Memory B cell (primary cell): ENCODE measurements around the gene EXOSC5.
"Not testable (repeated sequence)": the region's sequence is repeated elsewhere in the genome, so short reads cannot be mapped to it uniquely, and the experiment has no call there.

Source experiments
- ATAC-seq: fragments of 150-1000 bp; cut with Tn5 transposase; 2 replicates; pipeline ENCODE4 v1.10.0; 2021; ENCODE audit warnings: low read depth, mild to moderate bottlenecking, moderate library complexity
- DNase-seq, 2 donors: peaks; one replicate each; pipeline ENCODE4 v3.0.0; 2022; ENCODE audit warnings: low spot score in 2 of 2
- H3K27ac Mint-ChIP-seq: one replicate; pipeline ENCODE4 v1.8.0; 2022; ENCODE audit warnings: mild to moderate bottlenecking, moderate library complexity, mixed read lengths
- H3K27me3 Mint-ChIP-seq: one replicate; pipeline ENCODE4 v1.8.0; 2022; ENCODE audit warnings: mixed read lengths
- H3K36me3 Mint-ChIP-seq: one replicate; pipeline ENCODE4 v1.8.0; 2022; ENCODE audit warnings: mild to moderate bottlenecking, mixed read lengths
- H3K4me1 Mint-ChIP-seq: one replicate; pipeline ENCODE4 v1.8.0; 2022; ENCODE audit warnings: mixed read lengths
- H3K4me3 Mint-ChIP-seq: one replicate; pipeline ENCODE4 v1.8.0; 2022; ENCODE audit warnings: mild to moderate bottlenecking, moderate library complexity, mixed read lengths
- H3K9me3 Mint-ChIP-seq: one replicate; pipeline ENCODE4 v1.8.0; 2022; ENCODE audit warnings: mixed read lengths

EXOSC5 gene

DNA sequence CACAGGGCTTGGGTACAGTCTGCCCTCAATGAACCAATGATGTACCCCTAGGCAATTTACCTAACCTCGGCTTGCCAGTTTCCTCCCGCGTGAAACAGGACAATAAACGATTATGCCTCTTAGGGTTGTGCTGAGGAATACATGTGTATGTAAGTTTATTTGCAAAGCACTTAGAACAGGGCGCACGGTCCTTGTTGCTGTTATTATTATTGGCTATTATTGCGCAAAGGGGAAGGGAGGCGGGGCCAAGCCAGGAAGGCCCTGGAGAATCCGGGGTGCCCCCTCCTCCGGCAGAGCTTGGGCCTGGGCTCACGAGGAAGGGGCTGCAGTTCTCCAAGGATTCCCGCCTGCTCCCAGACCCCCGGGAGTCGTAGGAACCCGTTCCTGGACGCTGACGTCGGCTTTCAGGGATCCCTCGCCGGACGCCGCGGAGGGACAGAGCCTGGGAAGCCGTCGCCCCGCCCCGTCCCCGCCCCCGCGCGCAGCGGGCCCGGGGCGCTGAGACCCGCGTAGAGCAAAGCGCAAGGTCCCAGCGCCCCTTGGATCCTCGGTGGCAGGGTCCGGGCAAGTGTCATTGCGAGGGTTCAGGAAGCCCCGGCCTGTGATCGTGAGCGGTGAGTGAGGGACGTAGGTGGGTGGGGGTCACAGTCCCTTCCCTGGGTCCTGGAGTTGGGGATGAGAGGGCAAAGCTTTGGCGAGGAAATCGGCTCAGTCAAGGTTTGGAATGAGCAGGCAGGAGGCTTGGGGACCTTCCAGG is 20.7 kb downstream of the EXOSC5 start, which contains the start of gene TMEM91:
Gene TMEM91 (plus strand): TSS at position 293 of the 757 bp plus-strand sequence. CDS start 1,777 bp downstream, outside the sequence.
- Mint-ChIP-seq H3K4me3 (peak within 1 kb of the TSS; percentile 73), H3K36me3 (peaks cover 1% of the 10 kb centered on the region), H3K4me1 (peaks cover 17% of the 10 kb centered on the region), H3K27ac (no peak within 1 kb of the TSS), H3K27me3 (peaks cover 2% of the 10 kb centered on the region), H3K9me3 (no peaks in the 10 kb centered on the region)
- DNase-seq = no peak
- ATAC-seq = peak; percentile 30

DNA sequence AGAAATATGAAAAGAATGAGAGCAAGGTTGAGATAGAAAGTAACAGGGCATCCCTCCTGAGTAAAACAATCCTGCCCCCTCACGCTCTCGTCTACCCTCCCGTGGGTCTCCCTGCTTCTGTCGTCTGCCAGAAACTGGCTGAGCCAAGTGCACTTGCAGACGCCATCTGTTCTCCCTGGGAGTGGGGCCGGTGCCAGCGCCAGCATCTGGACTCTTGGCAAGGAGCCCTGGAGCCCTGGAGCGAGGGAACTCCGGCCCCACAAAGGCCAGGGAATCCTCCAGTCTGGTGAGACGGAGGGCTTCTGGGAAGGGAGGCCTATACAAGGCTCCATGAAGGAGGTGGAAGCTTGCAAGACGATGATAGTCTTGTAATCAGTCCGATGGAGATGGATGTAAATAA is 23.2 kb downstream of the EXOSC5 start:
- Mint-ChIP-seq H3K36me3 (peaks cover 4% of the 10 kb centered on the region), H3K4me1 (peaks cover 19% of the 10 kb centered on the region), H3K27ac (no peak overlapping the region), H3K27me3 (peaks cover 2% of the 10 kb centered on the region), H3K4me3 (no peak overlapping the region), H3K9me3 (no peaks in the 10 kb centered on the region)
- DNase-seq (no peak), ATAC-seq (no peak)

- no peaks in the 10 kb centered on the region for H3K9me3 Mint-ChIP-seq
- ATAC-seq (no peak), DNase-seq (no peak)
- peaks cover 2% of the 10 kb centered on the region for H3K27me3 Mint-ChIP-seq
- no peak overlapping the region for H3K27ac Mint-ChIP-seq
- peaks cover 15% of the 10 kb centered on the region for H3K4me1 Mint-ChIP-seq
- H3K4me3 Mint-ChIP-seq = no peak overlapping the region
- H3K36me3 Mint-ChIP-seq = peaks cover 3% of the 10 kb centered on the region
Observed at GRCh38 chr19:41372501-41372900, 24.7 kb downstream of the EXOSC5 start.

DNA sequence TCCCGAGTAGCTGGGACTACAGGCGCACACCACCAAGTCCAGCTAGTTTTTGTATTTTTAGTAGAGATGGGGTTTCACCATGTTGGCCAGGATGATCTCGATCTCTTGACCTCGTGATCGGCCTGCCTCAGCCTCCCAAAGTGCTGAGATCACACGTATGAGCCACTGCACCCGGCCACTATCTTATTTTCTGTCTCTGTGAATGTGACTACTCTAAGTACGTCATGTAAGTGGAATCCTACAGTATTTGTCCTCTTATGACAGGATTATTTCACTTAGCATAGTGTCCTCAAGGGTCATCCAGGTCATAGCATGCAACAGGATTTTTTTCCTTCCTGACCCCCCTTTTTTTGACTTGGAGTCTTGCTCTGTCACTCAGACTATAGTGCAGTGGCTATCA is 25.6 kb downstream of the EXOSC5 start:
- Mint-ChIP-seq H3K27me3 (peaks cover 2% of the 10 kb centered on the region), H3K4me1 (peaks cover 7% of the 10 kb centered on the region), H3K36me3 (peaks cover 3% of the 10 kb centered on the region), H3K9me3 (no peaks in the 10 kb centered on the region), H3K27ac (no peak overlapping the region), H3K4me3 (no peak overlapping the region)
- ATAC-seq (no peak), DNase-seq (no peak)

- H3K4me1 Mint-ChIP-seq, DNase-seq, H3K4me3 Mint-ChIP-seq, H3K36me3 Mint-ChIP-seq, H3K27ac Mint-ChIP-seq, H3K27me3 Mint-ChIP-seq, H3K9me3 Mint-ChIP-seq, ATAC-seq: not testable (repeated sequence)
Observed at GRCh38 chr19:41371119-41371518, 26.0 kb downstream of the EXOSC5 start.

DNA sequence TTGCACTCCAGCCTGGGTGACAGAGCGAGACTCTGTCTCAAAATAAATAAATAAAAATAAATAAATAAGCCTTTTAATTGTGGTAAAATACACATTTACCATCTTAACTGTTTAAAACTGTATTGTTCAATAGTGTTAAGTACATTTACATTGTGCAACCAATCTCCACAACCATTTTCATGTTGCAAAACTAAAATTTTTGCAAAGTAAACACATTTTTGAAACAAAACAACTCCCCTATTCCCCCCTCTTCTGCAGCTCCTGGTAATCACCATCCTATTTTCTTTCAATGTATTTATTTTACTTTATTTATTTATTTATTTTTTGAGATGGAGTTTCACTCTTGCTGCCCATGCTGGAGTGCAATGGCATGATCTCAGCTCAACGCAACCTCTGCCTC is 27.4 kb downstream of the EXOSC5 start:
- Mint-ChIP-seq H3K4me3 (no peak overlapping the region), H3K4me1 (peaks cover 3% of the 10 kb centered on the region), H3K27me3 (no peaks in the 10 kb centered on the region), H3K36me3 (peaks cover 3% of the 10 kb centered on the region), H3K9me3 (no peaks in the 10 kb centered on the region), H3K27ac (no peak overlapping the region)
- ATAC-seq (no peak), DNase-seq (no peak)

DNA sequence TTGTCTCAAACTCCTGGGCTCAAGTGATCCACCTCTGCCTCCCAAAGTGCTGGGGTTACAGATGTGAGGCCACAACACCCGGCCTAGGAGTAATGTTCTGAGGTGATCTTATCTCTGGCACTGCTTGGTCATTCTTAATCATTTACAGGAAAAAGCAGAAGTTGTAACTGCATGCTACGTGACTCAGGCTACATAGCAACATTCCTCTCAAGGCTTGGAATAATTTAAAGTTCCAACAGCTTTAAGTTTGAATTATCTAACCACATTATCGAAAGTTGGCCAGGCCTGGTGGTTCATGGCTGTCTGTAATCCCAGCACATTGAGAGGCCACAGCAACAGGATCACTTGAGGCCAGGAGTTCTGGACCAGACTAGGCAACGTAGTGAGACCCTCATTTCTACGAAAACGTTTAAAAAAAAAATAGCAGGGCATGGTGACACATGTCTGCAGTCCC is 29.3 kb downstream of the EXOSC5 start:
- Mint-ChIP-seq H3K27ac (no peak overlapping the region), H3K9me3 (no peaks in the 10 kb centered on the region), H3K27me3 (no peaks in the 10 kb centered on the region), H3K4me1 (peaks cover 11% of the 10 kb centered on the region), H3K36me3 (peaks cover 3% of the 10 kb centered on the region), H3K4me3 (no peak overlapping the region)
- no peak for DNase-seq
- ATAC-seq = no peak

DNA sequence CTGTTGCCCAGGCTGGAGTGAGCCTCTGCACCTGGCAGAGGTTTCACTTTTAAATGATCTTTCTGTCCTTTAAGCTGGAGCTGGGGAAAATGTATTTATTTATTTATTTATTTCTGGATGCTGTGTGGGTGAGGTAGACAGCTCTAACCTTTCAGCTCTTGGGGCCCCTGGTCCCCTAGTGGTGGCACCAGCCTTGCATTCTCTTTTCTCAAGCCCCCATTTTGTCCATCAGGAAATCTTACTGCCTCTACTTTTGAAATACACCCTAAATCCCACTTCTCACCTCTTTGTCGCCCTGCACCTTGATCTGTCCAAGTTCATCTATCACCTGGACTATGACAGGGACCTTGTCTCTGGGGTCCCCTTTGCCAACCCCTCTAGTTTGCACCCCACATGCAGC is 31.1 kb downstream of the EXOSC5 start:
- Mint-ChIP-seq H3K9me3 (no peaks in the 10 kb centered on the region), H3K4me3 (no peak overlapping the region), H3K36me3 (no peaks in the 10 kb centered on the region), H3K4me1 (peaks cover 12% of the 10 kb centered on the region), H3K27me3 (no peaks in the 10 kb centered on the region), H3K27ac (no peak overlapping the region)
- DNase-seq (no peak), ATAC-seq (no peak)

DNA sequence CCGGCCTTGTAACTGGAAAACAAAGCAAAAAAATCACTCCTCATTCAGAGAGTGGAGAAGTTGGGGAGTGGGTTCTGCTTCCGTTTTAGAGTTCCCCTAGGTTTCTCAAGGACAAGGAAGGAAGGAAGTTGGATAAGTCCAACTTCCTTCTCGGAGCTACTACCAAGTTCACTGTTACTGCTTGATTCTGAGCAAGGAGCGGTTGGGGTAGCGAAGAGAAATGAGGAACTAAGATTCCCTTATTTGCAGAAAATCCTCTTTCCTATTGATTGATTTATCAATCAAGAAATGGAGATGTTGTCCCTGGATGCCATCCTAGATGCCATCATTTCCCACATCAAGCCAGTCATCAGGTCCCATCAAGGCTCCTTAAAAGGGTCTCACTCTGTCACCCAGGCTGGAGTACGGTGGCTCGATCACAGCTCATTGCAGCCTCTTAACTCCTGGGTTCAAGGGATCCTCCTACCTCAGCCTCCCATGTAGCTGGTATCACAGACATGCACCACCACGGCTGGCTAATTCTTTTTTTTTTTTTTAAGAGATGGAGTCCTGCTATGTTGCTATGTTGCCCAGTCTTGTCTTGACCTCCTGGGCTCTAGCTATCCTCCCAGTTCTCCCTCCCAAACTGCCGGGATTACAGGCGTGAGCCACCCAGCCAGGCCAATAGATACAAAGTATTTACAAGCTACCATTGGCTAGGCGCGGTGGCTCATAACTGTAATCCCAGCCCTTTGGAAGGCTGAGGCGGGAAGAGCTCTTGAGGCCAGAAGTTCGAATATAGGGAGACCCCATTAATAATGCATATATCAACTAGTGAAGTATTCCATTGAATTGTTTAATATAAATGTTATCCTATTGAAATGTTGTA is 32.4 kb downstream of the EXOSC5 start:
- DNase-seq = no peak
- no peaks in the 10 kb centered on the region for H3K36me3 Mint-ChIP-seq
- no peak for ATAC-seq
- no peaks in the 10 kb centered on the region for H3K9me3 Mint-ChIP-seq
- peak overlapping the region; percentile 99 for H3K27ac Mint-ChIP-seq
- no peaks in the 10 kb centered on the region for H3K27me3 Mint-ChIP-seq
- H3K4me3 Mint-ChIP-seq = peak overlapping the region; percentile 92
- peaks cover 13% of the 10 kb centered on the region for H3K4me1 Mint-ChIP-seq

DNA sequence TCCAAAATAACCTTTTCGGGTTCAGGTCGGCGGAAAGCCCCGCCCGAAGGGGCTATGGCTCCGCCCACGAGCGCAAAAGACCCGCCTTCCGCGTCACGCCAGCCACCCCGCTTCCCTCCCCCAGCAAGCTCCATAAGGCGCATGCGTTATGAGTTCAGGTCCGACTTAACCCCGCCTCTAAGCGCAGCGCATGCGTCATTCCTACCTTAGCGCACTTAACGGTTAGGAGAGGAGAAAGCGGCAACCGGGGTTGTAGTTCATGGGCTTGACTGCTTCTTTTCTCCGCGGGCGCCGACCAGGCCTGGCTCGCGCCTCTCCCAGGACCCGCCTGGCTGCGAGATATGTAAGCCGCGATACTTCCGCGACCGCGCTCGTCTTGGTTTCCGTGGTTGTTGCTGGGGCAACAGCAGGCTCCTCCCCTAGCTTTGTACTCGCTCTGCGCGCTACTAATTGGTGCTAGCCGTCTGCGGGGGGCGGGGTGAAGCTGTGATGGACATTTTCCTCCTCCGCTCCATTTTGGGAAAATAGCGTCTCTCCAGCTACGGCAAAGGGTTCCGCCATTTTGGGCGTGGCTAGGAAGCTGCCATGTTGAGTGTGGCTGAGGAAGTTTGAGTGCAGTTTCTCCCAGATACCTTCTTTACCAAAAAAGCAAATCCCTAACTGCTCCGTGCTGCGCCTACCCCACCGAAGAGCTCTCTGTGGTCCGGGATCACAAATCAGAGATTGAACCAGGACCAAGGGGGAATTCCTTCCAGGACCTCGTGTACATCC is 33.2 kb downstream of the EXOSC5 start, which contains the start of gene B9D2:
Gene B9D2 (minus strand): TSS at position 397 of the 771 bp plus-strand sequence. CDS start 630 bp downstream, outside the sequence.
- Mint-ChIP-seq H3K4me3 (peak within 1 kb of the TSS; percentile 92), H3K27ac (peak within 1 kb of the TSS; percentile 99), H3K9me3 (no peaks in the 10 kb centered on the region), H3K27me3 (no peaks in the 10 kb centered on the region), H3K4me1 (peaks cover 15% of the 10 kb centered on the region), H3K36me3 (no peaks in the 10 kb centered on the region)
- DNase-seq (peak; percentile 96 to 97), ATAC-seq (peak; percentile 93)

DNA sequence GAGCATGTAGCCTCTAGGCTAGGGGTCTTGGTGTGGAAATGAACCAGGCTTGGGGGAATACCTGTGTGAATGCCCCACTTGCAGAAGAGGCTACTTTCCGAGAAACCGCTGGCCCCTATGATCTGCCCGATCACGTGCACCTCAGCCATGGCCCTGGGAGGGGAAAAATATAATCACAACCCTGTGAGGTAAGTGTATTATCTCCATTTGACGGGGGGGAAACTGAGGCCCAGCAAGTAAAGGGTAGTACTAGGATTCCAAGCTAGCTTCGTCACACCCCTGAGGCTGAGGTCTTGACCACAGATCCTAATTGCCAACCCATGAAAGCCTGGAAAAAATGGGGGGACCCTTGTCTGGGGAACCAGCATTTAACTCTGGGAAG is 33.8 kb downstream of the EXOSC5 start:
- Mint-ChIP-seq H3K36me3 (no peaks in the 10 kb centered on the region), H3K4me1 (peaks cover 16% of the 10 kb centered on the region)

DNA sequence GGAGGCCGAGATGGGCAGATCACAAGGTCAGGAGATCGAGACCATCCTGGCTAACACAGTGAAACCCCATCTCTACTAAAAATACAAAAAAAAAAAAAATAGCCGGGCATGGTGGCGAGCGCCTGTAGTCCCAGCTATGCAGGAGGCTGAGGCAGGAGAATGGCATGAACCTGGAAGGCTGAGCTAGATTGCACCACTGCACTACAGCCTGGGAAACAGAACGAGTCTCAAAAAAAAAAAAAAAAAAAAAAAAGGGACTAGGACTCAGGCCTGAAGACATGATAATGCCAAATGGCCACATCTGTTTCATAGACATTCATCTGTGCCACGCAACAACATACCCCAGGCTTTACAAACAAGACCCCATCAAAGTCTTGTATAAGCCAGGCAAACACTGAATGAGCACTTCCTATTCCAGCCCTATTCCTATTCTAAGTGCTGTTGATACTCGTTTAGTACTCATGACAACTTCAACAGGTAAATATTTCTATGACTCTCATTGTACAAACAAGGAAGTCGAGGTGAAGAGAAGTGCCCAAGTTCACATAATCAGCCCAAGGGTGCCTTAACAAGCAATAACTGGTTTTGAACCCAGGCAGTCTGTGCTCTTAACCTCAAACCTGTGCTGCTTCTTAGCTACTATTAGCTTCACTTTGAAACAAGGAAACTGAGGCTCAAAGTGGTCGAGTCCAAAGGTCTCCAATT is 34.9 kb downstream of the EXOSC5 start:
- peak overlapping the region; percentile 92 for H3K4me3 Mint-ChIP-seq
- no peak for ATAC-seq
- H3K27ac Mint-ChIP-seq = peak overlapping the region; percentile 99
- DNase-seq = no peak
- H3K36me3 Mint-ChIP-seq = no peaks in the 10 kb centered on the region
- H3K9me3 Mint-ChIP-seq = no peaks in the 10 kb centered on the region
- H3K4me1 Mint-ChIP-seq = peaks cover 17% of the 10 kb centered on the region
- no peaks in the 10 kb centered on the region for H3K27me3 Mint-ChIP-seq

More for the DNA sequence above, 33.8 kb downstream of the EXOSC5 start:
- no peaks in the 10 kb centered on the region for H3K9me3 Mint-ChIP-seq
- H3K4me3 Mint-ChIP-seq = peak overlapping the region; percentile 92
- H3K27me3 Mint-ChIP-seq = no peaks in the 10 kb centered on the region
- DNase-seq (no peak), ATAC-seq (no peak)
- peak overlapping the region; percentile 99 for H3K27ac Mint-ChIP-seq

- Mint-ChIP-seq H3K4me1 (peaks cover 26% of the 10 kb centered on the region), H3K27me3 (no peaks in the 10 kb centered on the region), H3K36me3 (no peaks in the 10 kb centered on the region), H3K9me3 (no peaks in the 10 kb centered on the region), H3K4me3 (no peak overlapping the region), H3K27ac (no peak overlapping the region)
- no peak for ATAC-seq
- DNase-seq = no peak
Observed at GRCh38 chr19:41359741-41360140, 37.4 kb downstream of the EXOSC5 start.
